GM12892 (cell line): ENCODE data around the gene MAP1B.

ENCODE experiments used
- DNase-seq: peaks from one replicate; pipeline ENCODE4 v3.0.0; 2011; ENCODE audit not compliant: insufficient read length
- FAIRE-seq: peaks from 2 replicates; lab custom pipeline; 2011; peaks lifted over from hg19 to GRCh38; lab: Jason Lieb, UNC
- POLR2A ChIP-seq: IDR thresholded peaks from 2 replicates; pipeline ENCODE4 v1.6.1; 2011; ENCODE audit warnings: low read depth, low read length, control low read depth
- POLR2AphosphoS5 ChIP-seq: IDR thresholded peaks from 2 replicates; pipeline ENCODE4 v1.6.1; 2011; ENCODE audit warnings: low read depth, low read length, control low read depth
- TAF1 ChIP-seq: IDR thresholded peaks from 2 replicates; pipeline ENCODE4 v1.6.1; 2011; ENCODE audit warnings: low read depth, mild to moderate bottlenecking, control low read depth, low read length, borderline replicate concordance

Gene MAP1B

DNA sequence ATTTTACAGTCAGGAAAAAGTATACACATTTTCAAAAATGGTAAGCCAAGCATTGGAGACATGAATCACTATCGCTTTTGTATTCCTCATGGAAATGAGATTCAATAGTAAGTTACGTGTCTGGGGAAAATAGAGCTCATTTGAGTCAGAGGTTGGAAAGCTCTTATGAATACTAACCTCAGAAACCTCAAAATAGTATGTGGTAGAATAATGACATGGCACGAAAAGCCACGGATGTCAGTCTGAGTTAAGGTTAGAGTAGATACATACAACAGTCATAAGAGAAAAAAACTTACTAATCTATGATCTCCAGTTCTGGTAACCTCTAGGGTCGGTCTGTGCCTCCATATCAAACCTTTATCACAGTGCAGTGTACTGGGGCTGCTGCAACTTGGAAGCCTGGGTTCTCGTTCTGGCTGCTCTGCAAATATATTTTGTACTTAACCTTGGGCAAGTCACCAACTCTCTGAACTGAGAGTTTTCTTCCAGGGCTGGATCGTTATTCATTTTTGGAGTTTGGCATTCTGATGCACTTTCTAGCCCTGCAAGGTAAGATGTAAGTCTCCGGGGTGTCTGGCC lies 31.8 kb downstream of the MAP1B start:
- peak; percentile 9 for FAIRE-seq
- no peak for DNase-seq
- TF ChIP-seq TAF1 (no peak), POLR2A (no peak), POLR2AphosphoS5 (no peak)

DNA sequence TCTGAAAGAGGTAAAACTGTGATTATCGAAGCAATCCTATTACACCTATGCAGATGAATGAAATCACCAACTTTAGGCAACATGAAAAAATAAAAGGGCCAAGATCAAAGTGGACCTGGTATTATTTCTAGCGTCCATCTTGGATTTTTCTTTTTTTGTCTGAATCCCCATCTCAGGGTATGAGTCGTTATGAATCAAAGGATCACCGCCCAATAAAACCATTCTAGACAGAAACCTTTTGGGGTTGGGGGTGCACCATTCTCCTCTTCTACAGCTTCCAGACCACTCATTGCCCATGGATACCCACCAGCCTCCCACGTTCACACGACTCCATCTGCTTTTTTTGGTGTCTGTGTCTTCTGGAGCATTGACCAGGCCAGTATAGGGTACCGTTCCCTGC lies 33.4 kb downstream of the MAP1B start:
- no peak for TF ChIP-seq POLR2AphosphoS5
- TF ChIP-seq TAF1: no peak
- no peak for TF ChIP-seq POLR2A
- FAIRE-seq (no peak), DNase-seq (no peak)

DNA sequence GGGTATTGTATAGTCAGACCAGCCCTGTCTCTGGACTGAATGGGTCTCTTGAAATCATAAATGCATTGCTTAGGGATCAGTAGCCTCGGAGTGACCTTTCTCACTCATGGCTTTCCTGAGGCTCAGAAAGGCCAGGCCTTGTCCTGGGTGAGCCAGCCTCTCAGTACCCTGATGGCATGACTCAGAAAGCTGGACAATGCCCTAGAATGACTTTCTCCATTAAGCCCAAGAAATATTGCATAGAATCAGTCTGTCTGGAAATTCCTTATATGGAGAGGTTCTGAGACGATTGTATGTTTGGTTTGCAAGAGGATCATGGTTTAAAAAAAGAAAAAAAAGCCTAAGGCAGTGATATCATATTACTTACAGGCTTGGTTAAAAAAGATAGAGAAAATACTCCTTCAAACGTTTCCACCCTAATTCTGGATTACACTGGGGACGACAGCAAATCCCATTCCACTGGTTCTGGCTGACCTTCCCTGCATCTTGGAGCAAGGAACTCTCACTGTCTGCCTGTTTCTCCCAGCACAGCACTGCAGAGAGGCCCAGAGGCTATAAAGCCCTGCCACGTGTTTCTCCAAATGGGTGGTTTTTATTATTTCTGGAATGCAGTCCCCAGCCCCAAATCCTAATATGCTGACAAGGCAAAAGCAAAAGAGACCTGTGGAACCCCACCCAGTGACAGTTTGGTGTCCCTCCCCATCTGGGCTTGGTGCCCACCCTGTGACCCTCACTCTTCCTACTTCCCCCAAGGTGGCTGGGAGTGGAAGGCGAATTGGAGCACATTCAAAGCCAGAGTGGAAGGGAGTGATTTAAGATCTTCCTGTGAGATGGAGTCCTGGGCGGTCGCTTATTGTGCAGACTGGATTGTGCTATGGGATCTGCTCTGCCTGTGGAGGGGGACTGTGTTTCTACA lies 34.4 kb downstream of the MAP1B start:
- TF ChIP-seq POLR2AphosphoS5: no peak
- TF ChIP-seq TAF1: no peak
- no peak for TF ChIP-seq POLR2A
- DNase-seq (no peak), FAIRE-seq (no peak)

DNA sequence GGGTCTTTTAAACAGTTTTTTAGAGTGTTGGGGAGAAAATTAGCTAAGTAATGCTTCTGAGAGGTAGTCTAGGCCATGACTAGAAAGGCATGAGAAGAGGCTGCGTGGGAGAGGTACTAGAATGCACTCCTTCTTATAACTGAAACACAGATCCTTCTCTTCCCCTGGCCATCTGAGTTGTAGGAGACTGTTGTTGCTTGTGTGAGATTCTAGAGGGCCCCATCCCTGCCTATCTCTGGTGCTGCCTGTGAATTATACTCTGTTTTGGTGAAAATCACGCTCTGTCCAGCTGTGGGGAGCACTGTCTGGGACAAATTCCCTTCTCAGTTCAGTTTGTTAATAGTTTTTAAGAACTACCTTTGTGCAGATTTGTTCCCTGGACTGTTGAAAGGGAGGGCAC lies 37.5 kb downstream of the MAP1B start:
- FAIRE-seq (no peak), DNase-seq (no peak)
- TF ChIP-seq POLR2AphosphoS5 (no peak), TAF1 (no peak), POLR2A (no peak)

DNA sequence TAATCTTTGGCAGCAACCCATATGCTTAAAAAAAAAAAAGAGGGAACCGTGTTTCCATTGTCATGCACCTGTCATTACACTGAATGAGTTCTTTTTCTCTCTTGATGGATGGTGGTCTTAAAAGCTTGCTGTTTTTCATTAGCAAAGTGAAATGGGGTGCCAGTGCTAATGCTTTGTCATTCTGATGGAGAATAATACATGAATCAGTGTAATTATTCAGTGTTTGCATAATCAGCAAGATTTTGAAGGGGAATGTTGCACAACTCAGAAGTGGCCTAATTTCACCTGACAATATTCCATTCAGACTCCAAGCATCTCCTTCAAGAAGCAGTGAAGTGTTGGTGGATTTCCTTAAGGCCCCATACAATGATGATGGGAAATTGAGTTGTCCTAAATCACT lies 38.1 kb downstream of the MAP1B start:
- FAIRE-seq (no peak), DNase-seq (no peak)
- TF ChIP-seq POLR2AphosphoS5: no peak
- TF ChIP-seq TAF1: no peak
- no peak for TF ChIP-seq POLR2A

DNA sequence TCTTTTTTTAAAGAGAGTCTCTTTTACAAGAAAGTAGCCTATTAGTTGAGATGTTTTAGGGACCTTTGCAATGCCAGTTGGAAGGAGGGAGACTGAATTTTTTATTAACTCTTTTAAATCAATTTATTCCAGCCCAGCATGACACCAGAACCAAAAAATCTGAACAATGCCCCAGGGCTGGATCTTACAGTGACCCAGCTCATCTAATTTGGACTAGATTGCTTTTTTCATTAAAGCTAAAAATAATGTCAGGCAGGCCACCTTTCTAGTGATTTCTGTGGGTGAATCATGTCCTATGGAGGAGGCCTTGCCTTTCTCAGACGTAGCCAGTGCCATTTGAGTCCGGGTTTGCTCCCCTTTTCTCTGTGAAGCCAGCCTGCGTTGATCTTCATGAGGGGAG lies 38.8 kb downstream of the MAP1B start:
- DNase-seq (no peak), FAIRE-seq (no peak)
- TF ChIP-seq TAF1 (no peak), POLR2A (no peak), POLR2AphosphoS5 (no peak)

DNA sequence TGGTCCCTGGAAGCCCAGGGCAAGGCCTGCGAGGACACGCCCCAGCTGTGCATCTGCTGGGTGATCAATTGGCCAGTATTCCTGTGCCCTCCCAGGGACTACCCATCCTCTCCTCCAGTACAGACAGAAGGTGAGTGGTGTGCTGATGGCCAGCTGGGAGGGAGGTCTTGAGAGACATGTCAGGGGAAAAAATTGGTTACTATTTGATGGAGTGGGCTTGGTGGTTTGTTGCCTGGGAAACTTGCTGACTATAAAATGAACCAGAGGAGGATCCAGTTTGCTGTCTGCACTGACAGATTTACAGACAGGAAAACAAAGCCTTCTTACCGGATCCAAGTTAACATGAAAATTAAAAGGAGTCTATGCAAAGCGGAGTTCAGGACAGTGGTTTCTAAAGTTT lies 40.3 kb downstream of the MAP1B start:
- DNase-seq: no peak
- no peak for FAIRE-seq
- TF ChIP-seq POLR2AphosphoS5 (no peak), TAF1 (no peak)

DNA sequence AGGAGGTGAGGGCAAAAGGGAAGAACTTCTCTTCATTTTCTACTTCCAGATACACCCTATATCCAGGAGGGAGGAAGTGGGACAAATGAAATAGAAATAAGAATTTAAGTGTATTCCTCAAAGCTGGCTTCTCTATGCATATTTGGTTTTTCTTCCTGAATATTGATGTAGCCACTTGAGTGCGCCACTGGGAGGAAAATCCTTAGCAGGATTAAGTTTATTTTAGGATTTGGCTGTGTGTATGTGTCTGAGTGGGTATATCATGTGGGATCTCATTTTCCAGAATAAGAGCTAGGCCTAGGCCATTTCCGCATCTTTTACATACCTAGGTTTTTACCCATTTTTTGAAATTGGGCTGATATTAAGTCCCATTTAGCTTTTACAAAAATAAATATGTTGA lies 42.5 kb downstream of the MAP1B start:
- no peak for FAIRE-seq
- no peak for DNase-seq
- TF ChIP-seq POLR2A (no peak), TAF1 (no peak), POLR2AphosphoS5 (no peak)

DNA sequence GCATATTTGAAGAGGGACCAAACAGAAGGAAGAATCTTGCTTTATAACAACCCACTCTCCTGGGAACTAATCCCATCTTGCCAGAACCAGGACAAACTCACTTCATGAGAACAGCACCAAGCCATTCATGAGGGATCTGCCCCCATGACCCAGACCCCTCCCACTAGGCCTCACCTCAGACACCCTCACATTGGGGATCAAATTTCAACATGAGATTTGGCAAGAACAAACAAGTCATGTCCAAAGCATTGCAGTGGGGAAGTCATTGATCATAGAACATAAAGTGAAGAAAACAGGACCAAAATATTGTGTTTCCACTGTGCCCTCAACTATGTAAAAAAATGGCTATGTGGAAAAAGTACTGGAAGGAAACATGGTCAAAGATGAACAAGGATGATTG lies 43.9 kb downstream of the MAP1B start:
- DNase-seq (no peak), FAIRE-seq (no peak)
- TF ChIP-seq POLR2AphosphoS5: no peak
- TF ChIP-seq TAF1: no peak
- TF ChIP-seq POLR2A: no peak

DNA sequence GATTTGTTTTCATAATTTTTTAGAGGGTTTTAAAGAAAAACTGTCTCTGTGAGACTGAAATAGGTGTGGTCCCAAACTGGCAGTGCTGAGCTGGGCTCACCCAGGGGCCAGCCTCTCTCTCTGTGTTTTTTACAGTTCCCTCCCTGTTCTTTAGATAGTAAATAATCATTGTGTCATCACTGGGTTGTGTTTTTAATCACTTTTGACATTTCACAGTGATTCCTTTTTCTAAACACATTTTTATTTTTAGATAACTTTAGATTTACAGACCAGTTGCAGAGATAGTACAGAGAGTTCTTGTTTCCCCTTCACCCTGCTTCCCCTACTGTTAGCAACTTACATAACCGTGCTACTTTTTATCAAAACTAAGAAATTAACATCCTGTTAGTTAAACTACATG lies 44.4 kb downstream of the MAP1B start:
- TF ChIP-seq TAF1: no peak
- TF ChIP-seq POLR2AphosphoS5: no peak
- TF ChIP-seq POLR2A: no peak
- no peak for DNase-seq
- FAIRE-seq: no peak

DNA sequence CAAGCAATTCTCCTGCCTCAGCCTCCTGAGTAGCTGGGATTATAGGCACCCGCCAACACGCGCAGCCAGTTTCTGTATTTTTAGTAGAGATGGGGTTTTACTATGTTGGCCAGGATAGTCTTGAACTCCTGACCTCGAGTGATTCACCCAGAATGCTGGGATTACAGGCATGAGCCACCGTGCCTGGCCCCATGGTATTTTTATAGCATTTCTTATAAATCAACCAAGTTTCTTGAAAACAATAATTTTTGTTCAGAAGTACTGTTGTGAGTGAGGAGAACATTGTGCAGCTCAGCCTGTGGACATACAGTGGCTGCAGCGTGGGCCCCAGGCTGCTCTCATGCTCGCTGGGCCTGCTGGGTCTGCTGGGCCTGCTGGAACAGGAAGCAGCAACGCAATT lies 45.3 kb downstream of the MAP1B start:
- no peak for DNase-seq
- TF ChIP-seq POLR2A (no peak), TAF1 (no peak), POLR2AphosphoS5 (no peak)
- FAIRE-seq: no peak

DNA sequence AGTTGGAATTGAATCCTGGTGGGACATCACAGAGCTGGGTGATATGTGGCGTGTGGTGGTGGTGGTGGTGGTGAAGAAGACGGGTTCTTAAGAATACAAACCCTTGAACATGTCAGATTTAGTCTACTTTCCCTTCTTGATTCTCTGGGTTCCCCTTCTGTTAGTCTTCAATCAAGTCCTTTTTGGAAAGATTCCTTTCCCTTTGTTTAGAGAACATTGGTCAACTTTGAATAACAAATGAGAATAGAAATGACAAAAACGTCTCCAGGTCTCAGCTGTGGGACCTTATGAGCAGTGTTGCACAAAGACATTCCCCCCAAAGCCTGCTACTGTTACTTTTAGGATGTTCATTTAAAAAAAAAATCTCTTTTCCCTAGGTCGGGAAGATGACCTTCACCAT lies 46.3 kb downstream of the MAP1B start:
- FAIRE-seq (no peak), DNase-seq (no peak)
- TF ChIP-seq POLR2A (no peak), TAF1 (no peak)

DNA sequence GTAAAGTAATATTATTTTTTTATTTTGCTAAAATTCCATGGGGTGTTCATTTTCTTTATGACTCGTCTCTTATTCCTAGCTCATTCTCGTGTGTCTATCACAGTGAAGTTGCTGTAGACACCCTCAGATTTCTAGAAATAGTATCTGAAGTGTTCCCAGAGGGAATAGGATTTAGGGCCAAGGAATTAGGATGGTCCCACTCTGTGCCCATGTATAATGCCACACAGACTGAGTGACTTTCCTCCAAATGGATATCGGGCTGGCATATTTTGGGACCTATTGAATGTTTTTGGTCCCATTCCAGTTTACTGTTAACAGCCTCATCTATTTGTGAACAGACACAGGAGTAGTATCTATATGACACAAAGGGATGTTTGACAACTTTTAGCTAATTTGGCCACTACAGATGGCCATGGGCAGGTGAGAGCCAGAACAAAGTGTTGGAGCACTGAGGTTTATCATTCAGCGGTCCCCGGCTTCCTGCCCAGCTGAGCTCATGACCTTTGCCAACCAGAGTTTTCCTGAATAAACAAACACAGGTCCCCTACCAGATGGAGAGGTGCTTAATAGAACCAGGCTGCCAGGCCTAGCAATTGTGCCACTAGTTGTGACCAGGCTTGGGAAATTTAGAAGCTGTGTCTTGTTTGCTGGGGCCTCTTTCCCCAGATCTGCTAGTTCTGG lies 46.9 kb downstream of the MAP1B start:
- DNase-seq (no peak), FAIRE-seq (no peak)
- TF ChIP-seq POLR2A (no peak), POLR2AphosphoS5 (no peak), TAF1 (no peak)

DNA sequence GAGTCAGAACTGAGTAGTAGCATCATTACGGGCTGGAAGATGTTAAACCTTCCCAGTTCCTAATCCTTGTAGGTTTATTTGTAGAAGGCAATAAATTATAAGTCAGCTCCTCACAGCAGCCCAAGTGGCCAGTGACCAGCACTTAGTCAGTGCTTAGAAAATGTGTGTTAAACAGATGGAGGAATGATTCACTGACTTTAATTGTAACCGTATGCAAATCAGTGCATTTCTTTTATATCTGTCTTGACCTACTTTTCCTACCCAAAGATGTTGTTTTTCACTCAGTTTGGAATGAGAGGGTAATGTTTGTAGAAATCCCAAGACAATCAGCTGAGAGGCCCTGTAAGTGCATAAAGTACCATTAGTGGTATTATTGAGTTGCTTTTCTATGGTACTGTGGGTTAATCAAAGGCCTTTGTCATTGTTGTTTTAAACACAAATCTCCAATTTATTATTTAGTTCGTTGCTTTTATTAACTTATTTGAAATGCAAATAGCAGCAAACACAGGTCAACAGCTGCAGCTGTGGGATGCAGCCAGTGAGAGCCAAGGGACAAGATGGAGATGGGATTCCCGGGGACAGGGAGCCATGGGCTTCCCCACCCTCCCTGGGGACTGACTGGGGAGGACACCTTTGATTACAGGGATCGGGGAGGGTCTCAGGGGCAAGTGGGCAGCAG lies 49.8 kb downstream of the MAP1B start:
- DNase-seq (no peak), FAIRE-seq (no peak)
- TF ChIP-seq POLR2A (no peak), POLR2AphosphoS5 (no peak), TAF1 (no peak)
